WI38 (cell line): Measurements from ENCODE around the gene RAB33B.

Experiments
- H3K4me3 ChIP-seq: 2 replicates; pipeline ENCODE4 v1.5.1; 2011; ENCODE audit warnings: low read depth, mild to moderate bottlenecking, control low read depth, low read length
- TF ChIP-seq, protein P1 (sequence below): IDR thresholded peaks from 2 replicates; pipeline ENCODE4 v1.5.1; 2012; ENCODE audit warnings: low read depth, mild to moderate bottlenecking, control low read depth, low read length

RAB33B gene

DNA sequence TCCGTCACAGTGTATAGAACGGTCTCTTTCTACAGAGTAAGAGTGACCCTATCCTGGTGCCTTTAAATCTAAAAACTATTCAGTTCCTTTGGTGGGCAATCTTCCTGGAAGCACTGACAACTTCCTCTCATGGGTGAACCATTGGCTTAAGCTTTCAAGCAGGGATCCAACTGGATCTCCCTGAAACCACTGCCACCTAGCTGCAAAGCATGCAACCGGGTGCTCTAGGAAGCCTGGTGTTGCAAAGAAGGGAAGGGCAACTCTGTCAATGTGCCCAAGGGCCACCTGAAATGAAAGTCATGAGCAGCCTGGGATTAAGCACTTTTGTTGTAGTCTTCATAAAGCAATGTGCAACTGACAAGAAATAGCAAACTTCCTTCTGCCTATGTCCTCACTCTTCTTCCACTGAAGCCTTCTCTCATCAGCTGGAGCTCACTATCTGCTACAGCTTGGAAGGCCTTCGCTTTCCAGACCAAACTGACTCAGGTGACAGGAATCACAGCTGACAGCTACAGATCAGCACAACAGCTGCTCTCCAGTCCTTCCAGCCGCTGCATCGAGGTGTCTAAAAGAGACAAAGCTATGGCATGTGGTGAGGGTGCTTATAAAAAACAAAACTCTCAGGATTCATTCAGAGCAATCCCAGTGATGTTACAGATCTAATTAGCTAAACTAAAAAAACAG is 55.9 kb downstream of the RAB33B start:
- TF ChIP-seq, protein P1, sequence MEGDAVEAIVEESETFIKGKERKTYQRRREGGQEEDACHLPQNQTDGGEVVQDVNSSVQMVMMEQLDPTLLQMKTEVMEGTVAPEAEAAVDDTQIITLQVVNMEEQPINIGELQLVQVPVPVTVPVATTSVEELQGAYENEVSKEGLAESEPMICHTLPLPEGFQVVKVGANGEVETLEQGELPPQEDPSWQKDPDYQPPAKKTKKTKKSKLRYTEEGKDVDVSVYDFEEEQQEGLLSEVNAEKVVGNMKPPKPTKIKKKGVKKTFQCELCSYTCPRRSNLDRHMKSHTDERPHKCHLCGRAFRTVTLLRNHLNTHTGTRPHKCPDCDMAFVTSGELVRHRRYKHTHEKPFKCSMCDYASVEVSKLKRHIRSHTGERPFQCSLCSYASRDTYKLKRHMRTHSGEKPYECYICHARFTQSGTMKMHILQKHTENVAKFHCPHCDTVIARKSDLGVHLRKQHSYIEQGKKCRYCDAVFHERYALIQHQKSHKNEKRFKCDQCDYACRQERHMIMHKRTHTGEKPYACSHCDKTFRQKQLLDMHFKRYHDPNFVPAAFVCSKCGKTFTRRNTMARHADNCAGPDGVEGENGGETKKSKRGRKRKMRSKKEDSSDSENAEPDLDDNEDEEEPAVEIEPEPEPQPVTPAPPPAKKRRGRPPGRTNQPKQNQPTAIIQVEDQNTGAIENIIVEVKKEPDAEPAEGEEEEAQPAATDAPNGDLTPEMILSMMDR: no peak
- no peak overlapping the region for H3K4me3 ChIP-seq

DNA sequence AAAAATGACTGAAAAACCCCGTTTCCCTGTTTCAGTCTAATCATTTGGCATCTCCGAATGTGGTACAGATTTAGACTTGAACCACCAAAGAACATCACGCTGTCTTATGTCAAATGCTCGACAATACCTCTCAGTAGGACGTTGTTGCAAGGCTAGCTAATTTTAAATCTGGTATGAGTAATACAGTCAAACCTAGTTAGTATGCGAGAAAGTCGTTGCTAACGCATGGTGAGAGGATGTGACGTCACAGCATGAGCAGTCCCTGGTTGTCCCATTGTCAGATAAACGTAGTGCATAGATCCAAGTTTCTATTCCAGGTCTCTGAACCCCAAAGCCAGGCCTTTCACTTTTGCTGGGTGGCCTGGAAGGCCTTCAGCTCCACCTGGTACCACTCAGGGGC is 57.4 kb downstream of the RAB33B start:
- TF ChIP-seq, protein P1: no peak

DNA sequence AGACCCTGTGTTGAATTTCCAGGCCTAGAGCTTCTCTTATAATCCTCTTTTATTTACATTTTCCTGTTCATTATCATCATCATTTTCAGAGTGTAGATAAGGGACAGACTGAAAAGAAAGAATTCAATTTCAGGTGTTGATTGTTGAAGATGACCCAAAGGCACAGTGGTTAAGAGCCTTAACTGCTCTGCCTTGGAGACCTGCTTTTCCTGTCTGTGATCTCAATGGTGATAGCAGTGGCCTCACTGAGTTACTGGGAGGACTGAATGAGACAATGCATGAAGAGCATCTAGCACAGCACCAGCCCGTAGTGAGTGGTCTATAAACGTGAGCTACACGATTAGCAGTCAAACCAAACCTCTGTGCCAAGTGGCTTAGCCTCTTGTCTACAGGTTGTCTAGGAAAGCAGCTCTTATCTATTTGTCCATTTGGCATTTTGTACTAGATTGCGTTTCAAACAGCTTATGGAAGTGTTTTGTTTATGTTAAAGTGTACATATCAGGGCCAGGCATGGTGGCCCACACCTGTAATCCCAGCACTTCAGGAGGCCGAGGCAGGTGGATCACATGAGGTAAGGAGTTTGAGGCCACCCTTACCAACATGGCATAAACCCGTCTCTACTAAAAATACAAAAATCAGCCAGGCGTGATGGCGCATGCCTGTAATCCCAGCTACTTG is 60.6 kb downstream of the RAB33B start:
- TF ChIP-seq, protein P1: no peak
- H3K4me3 ChIP-seq: no peak overlapping the region

More for the DNA sequence above, 57.4 kb downstream of the RAB33B start:
- no peak overlapping the region for H3K4me3 ChIP-seq

DNA sequence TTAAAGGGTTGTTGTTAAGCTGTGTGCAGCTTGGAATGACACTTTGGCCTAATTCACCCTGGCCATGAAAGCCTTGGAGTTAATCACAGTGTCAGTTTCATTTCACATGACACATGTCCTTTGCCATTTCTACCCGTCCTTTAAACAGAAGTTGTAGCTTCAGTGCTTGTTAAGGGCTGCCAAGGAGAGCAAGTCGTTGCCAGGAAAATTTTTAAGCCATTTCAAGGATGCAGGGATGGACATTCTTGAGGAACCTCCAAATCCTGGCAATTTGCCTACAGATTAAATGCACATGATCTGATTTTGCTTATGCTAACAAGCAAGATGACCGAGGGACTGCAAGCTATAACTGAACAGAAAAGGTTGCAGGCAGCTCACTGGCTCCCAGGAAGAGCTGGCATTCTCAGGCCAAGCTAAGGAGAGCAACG is 61.6 kb downstream of the RAB33B start:
- TF ChIP-seq, protein P1: no peak
- no peak overlapping the region for H3K4me3 ChIP-seq

DNA sequence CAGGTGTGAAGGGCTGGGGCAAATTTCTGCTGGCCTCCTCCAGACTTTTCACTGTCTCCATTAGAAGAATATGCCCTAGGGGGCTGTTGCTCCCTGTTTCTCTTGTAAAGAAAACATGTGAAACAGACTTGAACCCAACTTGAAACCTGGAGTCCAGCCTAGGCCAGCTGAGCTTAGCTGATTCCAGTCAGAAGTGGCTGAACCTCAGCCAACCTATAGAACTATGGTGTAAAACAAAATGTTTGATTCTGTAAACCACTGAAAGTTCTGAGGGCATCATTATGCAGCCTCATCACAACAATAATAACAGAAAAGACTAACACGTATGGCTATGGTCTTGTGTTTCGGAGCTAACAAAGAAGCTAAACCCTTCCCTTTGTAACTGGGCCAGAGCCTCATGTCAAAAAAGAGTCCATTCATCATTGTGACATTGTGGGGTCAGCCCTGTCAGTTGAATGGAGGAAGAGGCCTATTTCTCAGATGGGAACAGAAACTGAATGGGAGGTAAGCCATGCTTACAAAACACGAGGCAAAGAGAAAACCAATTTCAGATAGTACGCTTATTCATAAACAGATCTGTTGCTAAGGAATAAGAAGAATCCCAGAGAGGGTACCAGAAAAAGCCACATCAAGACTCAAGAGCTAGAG is 68.0 kb downstream of the RAB33B start:
- H3K4me3 ChIP-seq: no peak overlapping the region
- TF ChIP-seq, protein P1: no peak

DNA sequence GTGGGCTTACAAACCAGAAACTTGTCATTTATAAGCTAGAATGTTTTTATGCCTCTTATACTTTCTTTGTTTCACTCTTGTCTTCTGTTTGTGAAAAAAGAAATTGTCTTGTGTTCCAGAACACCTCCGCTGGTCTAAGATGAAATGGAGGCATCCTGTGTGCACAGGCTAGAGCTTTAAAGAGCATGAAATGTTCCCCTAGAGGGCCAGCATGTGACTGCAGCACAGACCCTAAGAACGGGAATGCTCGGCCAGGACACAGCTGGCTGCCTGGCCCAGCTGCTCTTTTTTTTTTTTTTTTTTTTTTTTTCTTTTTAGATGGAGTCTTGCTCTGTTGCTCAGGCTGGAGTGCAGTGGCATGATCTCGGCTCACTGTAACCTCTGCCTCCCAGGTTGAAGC is 68.5 kb downstream of the RAB33B start:
- H3K4me3 ChIP-seq: no peak overlapping the region
- TF ChIP-seq, protein P1: no peak

DNA sequence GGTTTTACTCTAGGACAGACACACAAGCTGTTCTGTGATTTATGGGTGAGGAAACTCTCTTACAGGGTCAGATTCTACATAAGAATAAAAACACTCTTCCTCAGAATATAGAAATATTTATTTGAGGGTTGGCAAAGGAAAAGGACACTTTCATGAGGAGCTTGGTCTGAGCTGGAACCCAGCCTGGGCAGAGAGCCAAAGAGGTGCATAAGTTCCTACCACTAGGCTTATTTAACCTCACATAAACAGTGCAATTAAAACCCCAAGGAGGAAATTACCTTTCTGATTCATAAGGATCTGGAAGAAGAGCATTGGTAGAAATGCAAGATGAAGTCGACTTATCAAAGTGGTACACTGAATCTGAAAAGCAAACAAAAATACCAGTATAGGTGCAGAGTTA is 69.2 kb downstream of the RAB33B start:
- TF ChIP-seq, protein P1: no peak
- no peak overlapping the region for H3K4me3 ChIP-seq
